HepG2 (cell line): ENCODE results near the gene CAPS. TPM values are rescaled to one million over a fixed set of nuclear protein-coding genes. Genes with fewer than 3 reads are reported as not detected.

Source experiments
- ARID5B ChIP-seq: IDR thresholded peaks from 2 replicates; pipeline ENCODE4 v1.4.0; 2020; ENCODE audit warnings: mild to moderate bottlenecking, missing genetic modification reagents
- ATF2 ChIP-seq: sonication (generic); formaldehyde crosslinking; IDR thresholded peaks from 2 replicates; pipeline ENCODE4 v1.4.0; 2020; ENCODE audit warnings: missing genetic modification reagents
- ATF3 ChIP-seq: sonication (generic); formaldehyde crosslinking; IDR thresholded peaks from 2 replicates; pipeline ENCODE4 v1.4.0; 2020; ENCODE audit warnings: missing genetic modification reagents
- ATF7-NPFF ChIP-seq: sonication (generic); formaldehyde crosslinking; IDR thresholded peaks from 2 replicates; pipeline ENCODE4 v1.8.1; 2023; ENCODE audit warnings: mild to moderate bottlenecking, low read depth, missing genetic modification reagents, moderate library complexity
- CREB1 ChIP-seq, 2 experiments: fragments of 450-650 bp in 1 of 2; IDR thresholded peaks; 2 replicates each; pipeline ENCODE4 v1.6.1; 2016 to 2017; ENCODE audit warnings: control low read depth in 1 of 2, mild to moderate bottlenecking in 1 of 2, missing compliant biosample characterization in 1 of 2, missing genetic modification characterization in 1 of 2
- FOXO4 ChIP-seq: sonication (generic); formaldehyde crosslinking; conservative IDR thresholded peaks from 2 replicates; pipeline ENCODE4 v1.8.1; 2023; ENCODE audit warnings: missing genetic modification reagents
- MYPOP ChIP-seq: sonication (generic); formaldehyde crosslinking; IDR thresholded peaks from 2 replicates; pipeline ENCODE4 v1.8.1; 2023; ENCODE audit warnings: mild to moderate bottlenecking, moderate library complexity, missing genetic modification reagents
- REL ChIP-seq: sonication (generic); formaldehyde crosslinking; conservative IDR thresholded peaks from 2 replicates; pipeline ENCODE4 v1.8.0; 2022; ENCODE audit warnings: mild to moderate bottlenecking, missing genetic modification reagents, moderate library complexity
- STAG1 ChIP-seq: sonication (generic); formaldehyde crosslinking; IDR thresholded peaks from 2 replicates; pipeline ENCODE4 v1.4.0; 2020; ENCODE audit warnings: missing genetic modification reagents
- TSC22D2 ChIP-seq: sonication (generic); formaldehyde crosslinking; IDR thresholded peaks from 2 replicates; pipeline ENCODE4 v1.5.1; 2020; ENCODE audit warnings: missing genetic modification reagents, mild to moderate bottlenecking, borderline replicate concordance
- ZBTB7B ChIP-seq: sonication (generic); formaldehyde crosslinking; IDR thresholded peaks from 2 replicates; pipeline ENCODE4 v1.4.0; 2020; ENCODE audit warnings: missing genetic modification reagents
- ZFP91 ChIP-seq: sonication (generic); formaldehyde crosslinking; IDR thresholded peaks from 2 replicates; pipeline ENCODE4 v1.9.0; 2022; ENCODE audit warnings: missing genetic modification reagents, mild to moderate bottlenecking, borderline replicate concordance
- ZNF749 ChIP-seq: sonication (generic); formaldehyde crosslinking; IDR thresholded peaks from 2 replicates; pipeline ENCODE4 v1.8.0; 2022; ENCODE audit warnings: mild to moderate bottlenecking, missing genetic modification reagents, moderate library complexity, borderline replicate concordance
- ZSCAN29 ChIP-seq: sonication (generic); formaldehyde crosslinking; conservative IDR thresholded peaks from 2 replicates; pipeline ENCODE4 v1.4.0; 2020; ENCODE audit warnings: mild to moderate bottlenecking, missing genetic modification reagents
- polyA plus RNA-seq, 8 experiments: library from polyadenylated mRNA; depleted of rRNA in 3 of 8; stranded (reverse) in 7 of 8; unstranded in 1 of 8; fragments of >200 nt; fragmentation: Illumina TruSeq in 4 of 8; extraction: Trizol in 4 of 8; gene quantifications; 2 replicates each; pipeline versions ENCODE4 v1.2.1 to v1.2.3, GENCODE V29; 2011 to 2016; ENCODE audit warnings: low read depth in 4 of 8, missing spikeins in 1 of 8, mixed read lengths in 1 of 8; ENCODE audit not compliant: insufficient read depth in 1 of 8
- total RNA-seq, 5 experiments: library from RNA; depleted of rRNA; stranded (reverse); fragments of >200 nt; fragmentation: Illumina TruSeq; extraction: Trizol; gene quantifications; 2 replicates each; pipeline ENCODE4 v1.2.3, GENCODE V29; 2016; ENCODE audit warnings: low read depth in 1 of 5

The CAPS gene
- total and polyA plus RNA-seq, 2 of the 13 experiments (the other 11 are each of a cell fraction or from before 2014, with no cell fraction given), result 3.1 TPM

GRCh38 chr19:5961969-5962945 is 48.2 kb downstream of the CAPS start (continued):
- peak; percentile 51; the same call in 1 of the 2 replicates for TF ChIP-seq MYPOP (CRISPR knock-in tag)
- TF ChIP-seq ZSCAN29 (CRISPR knock-in tag), result peak; percentile 82; the same call in 1 of the 2 replicates
- no peak for TF ChIP-seq ZNF749 (CRISPR knock-in tag)
- 0 out of 2 replicates have a peak, but pooled peaks have one; percentile 11 for TF ChIP-seq ATF2 (CRISPR knock-in tag)
- peak; percentile 76 for TF ChIP-seq CREB1 (IDR thresholded peaks at IDR 0.05)
- peak; percentile 92; the same call in 1 of the 2 replicates for TF ChIP-seq CREB1 (CRISPR knock-in tag; IDR thresholded peaks at IDR 0.05)
- TF ChIP-seq ARID5B (CRISPR knock-in tag), result peak; percentile 89
- TF ChIP-seq ZFP91 (CRISPR knock-in tag), result peak; percentile 72
- 0 out of 2 replicates have a peak, but pooled peaks have one; percentile 87 for TF ChIP-seq FOXO4 (CRISPR knock-in tag)
- peak; percentile 54; the same call in 1 of the 2 replicates for TF ChIP-seq REL
- TF ChIP-seq STAG1 (CRISPR knock-in tag), result peak; percentile 25; the same call in 1 of the 2 replicates
- 0 out of 2 replicates have a peak, but pooled peaks have one; percentile 7 for TF ChIP-seq ATF3 (CRISPR knock-in tag)
- TF ChIP-seq ZBTB7B (CRISPR knock-in tag), result peak; percentile 94; the same call in 1 of the 2 replicates
- peak; percentile 86; the same call in 1 of the 2 replicates for TF ChIP-seq ATF7-NPFF (CRISPR knock-in tag)
- TF ChIP-seq TSC22D2, result peak; percentile 84; the same call in 1 of the 2 replicates
